Esophagus squamous epithelium (tissue), 5 donors: ENCODE results near the gene TSPAN13. TPM values are rescaled to one million over a fixed set of nuclear protein-coding genes. Genes with fewer than 3 reads are reported as not detected.
A peak's percentile ranks its signal among the peaks of the same experiment; 100 is the strongest.

Experiments
- DNase-seq: peaks from one replicate; lab custom pipeline; 2025; lab: John Stamatoyannopoulos, UW
- H3K27ac ChIP-seq, 4 donors: fragments of 200-600 bp; sonication (generic); one replicate each; pipeline ENCODE4 v1.5.1; 2016 to 2019; ENCODE audit warnings: mild to moderate bottlenecking in 1 of 4
- H3K27me3 ChIP-seq, 4 donors: fragments of 200-600 bp; sonication (generic); 1 replicate in 3 of 4; 2 replicates in 1 of 4; pipeline versions ENCODE4 v1.5.1 to v1.6.0; 2017 to 2021; ENCODE audit warnings: antibody characterized with exemption in 1 of 4
- H3K36me3 ChIP-seq, 3 donors: fragments of 200-600 bp; sonication (generic); one replicate each; pipeline ENCODE4 v1.5.1; 2016 to 2019
- H3K4me1 ChIP-seq, 3 donors: fragments of 200-600 bp; sonication (generic); one replicate each; pipeline ENCODE4 v1.5.1; 2017 to 2019
- H3K4me3 ChIP-seq, 4 donors: fragments of 200-600 bp; sonication (generic); 1 replicate in 3 of 4; 2 replicates in 1 of 4; pipeline ENCODE4 v1.5.1; 2016 to 2019; ENCODE audit warnings: mild to moderate bottlenecking in 2 of 4, moderate library complexity in 1 of 4
- H3K9me3 ChIP-seq, 3 donors: fragments of 200-600 bp; sonication (generic); one replicate each; pipeline ENCODE4 v1.5.1; 2016 to 2019
- CTCF ChIP-seq, 6 experiments: fragments of 450-650 bp in 4 of 6; fragments of 200-600 bp in 2 of 6; sonication (generic) in 2 of 6; IDR thresholded peaks; one replicate each; pipeline ENCODE4 v1.5.1; 2016 to 2019; ENCODE audit warnings: antibody characterized with exemption in 6 of 6, mild to moderate bottlenecking in 4 of 6, moderate library complexity in 4 of 6
- POLR2A ChIP-seq, 4 donors: fragments of 450-650 bp; IDR thresholded peaks; one replicate each; pipeline ENCODE4 v1.6.1; 2017; ENCODE audit warnings: antibody characterized with exemption in 4 of 4, mild to moderate bottlenecking in 4 of 4, moderate library complexity in 3 of 4
- WGBS, 2 donors: methylation state at CpG; one replicate each; pipeline ENCODE4 v1.1.5; 2018; 5-methylcytosine and 5-hydroxymethylcytosine counted together
- intact Hi-C: fragments of 100-400 bp; cut with DNase I; formaldehyde crosslinking; loops from one replicate; pipeline ENCODE4 v1.15.0; 2022
- total RNA-seq, 4 donors: library from RNA; depleted of rRNA; stranded (reverse); fragments of >200 nt; gene quantifications; one replicate each; pipeline ENCODE4 v1.1.0, GENCODE V29; 2016
- donor health status: DM: yes; HTN: yes; CAD: no.

The TSPAN13 gene
- total RNA-seq, 4 donors from 2014 or later = 9.5 to 16.7 (median 12.1) TPM

GRCh38 chr7:16795624-16796023 lies 42.1 kb downstream of the TSPAN13 start:
- intact Hi-C loops = no loop called here

GRCh38 chr7:16801111-16801542 lies 47.6 kb downstream of the TSPAN13 start:
- no peak for TF ChIP-seq POLR2A (IDR thresholded peaks at IDR 0.05)
- peak in 4 of 6 experiments; percentile 39 to 62 (median 42) for TF ChIP-seq CTCF (IDR thresholded peaks at IDR 0.05)
- Histone ChIP-seq H3K4me1 (peaks cover 0 to 26% (median 0%) of the 10 kb centered on the region in 3 donors), H3K27me3 (no peaks in the 10 kb centered on the region), H3K9me3 (no peaks in the 10 kb centered on the region), H3K27ac (no peak overlapping the region), H3K36me3 (no peaks in the 10 kb centered on the region), H3K4me3 (no peak overlapping the region)
- DNase-seq = no peak
- intact Hi-C loops = no loop called here

More at GRCh38 chr7:16795624-16796023, 42.1 kb downstream of the TSPAN13 start:
- Histone ChIP-seq H3K36me3 (no peaks in the 10 kb centered on the region), H3K27ac (no peak overlapping the region), H3K27me3 (no peaks in the 10 kb centered on the region), H3K4me3 (no peak overlapping the region), H3K9me3 (no peaks in the 10 kb centered on the region), H3K4me1 (peaks cover 0 to under 1% (median 0%) of the 10 kb centered on the region in 3 donors)
- WGBS, 2 donors = 46 to 47% methylated on average over 6 of the region's 6 CpGs
- TF ChIP-seq POLR2A (IDR thresholded peaks at IDR 0.05) (no peak), CTCF (IDR thresholded peaks at IDR 0.05) (no peak)
- DNase-seq = no peak

DNA sequence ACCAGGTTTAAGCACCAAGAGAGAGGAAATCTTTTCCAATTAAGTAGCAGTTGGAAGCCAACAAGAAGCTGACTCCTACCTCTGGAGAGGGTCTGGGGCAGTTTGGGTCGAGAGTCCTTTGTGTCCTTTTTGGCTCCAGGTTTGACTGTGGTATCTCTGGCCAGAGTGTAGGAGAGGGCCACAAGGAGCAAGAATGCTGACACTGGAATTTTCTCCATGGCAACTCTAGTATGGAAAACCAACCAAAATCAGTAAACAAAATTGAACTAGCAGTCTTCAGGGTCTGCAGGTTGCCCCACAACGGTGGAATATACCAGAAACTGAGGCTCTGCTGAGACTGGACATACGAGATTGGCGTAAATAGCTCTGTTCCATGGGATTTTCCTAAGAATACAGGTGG lies 48.0 kb downstream of the TSPAN13 start:
- H3K36me3 ChIP-seq = no peaks in the 10 kb centered on the region
- no peak overlapping the region for H3K27ac ChIP-seq
- WGBS, 2 donors = 91 to 94% methylated on average over 4 of the region's 4 CpGs
- DNase-seq = no peak
- no peak overlapping the region for H3K4me3 ChIP-seq
- TF ChIP-seq POLR2A (IDR thresholded peaks at IDR 0.05) (no peak), CTCF (IDR thresholded peaks at IDR 0.05) (no peak)
- intact Hi-C loops = no loop called here
- H3K27me3 ChIP-seq = no peaks in the 10 kb centered on the region
- no peaks in the 10 kb centered on the region for H3K9me3 ChIP-seq
- H3K4me1 ChIP-seq = peaks cover 0 to 26% (median 0%) of the 10 kb centered on the region in 3 donors

DNA sequence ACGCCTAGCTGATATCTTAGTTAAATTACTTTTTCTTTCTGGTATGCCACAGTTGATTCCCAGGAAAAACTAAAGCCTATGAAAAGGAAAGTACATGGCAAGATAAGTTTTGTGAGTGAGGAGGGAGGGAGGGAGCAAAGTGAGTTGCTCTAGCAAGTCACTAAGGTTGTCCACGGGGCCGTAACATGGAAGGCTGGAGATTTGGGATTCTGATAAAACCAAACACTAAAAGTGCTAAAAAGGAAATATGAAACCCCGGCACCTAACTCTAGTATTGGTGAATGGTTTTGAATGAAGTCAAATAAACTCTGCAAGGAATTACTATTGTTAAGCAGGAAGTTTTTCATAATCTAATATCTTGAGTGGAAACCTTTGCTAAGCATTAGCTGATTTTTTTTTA lies 49.6 kb downstream of the TSPAN13 start:
- DNase-seq = no peak
- TF ChIP-seq CTCF (IDR thresholded peaks at IDR 0.05) (no peak), POLR2A (IDR thresholded peaks at IDR 0.05) (no peak)
- Histone ChIP-seq H3K27ac (no peak overlapping the region), H3K27me3 (no peaks in the 10 kb centered on the region), H3K4me3 (no peak overlapping the region), H3K9me3 (no peaks in the 10 kb centered on the region), H3K4me1 (peaks cover 0 to 26% (median 0%) of the 10 kb centered on the region in 3 donors), H3K36me3 (no peaks in the 10 kb centered on the region)
- 79 to 81% methylated on average over 4 of the region's 4 CpGs for WGBS, 2 donors
- intact Hi-C loops = no loop called here

GRCh38 chr7:16803881-16804673 lies 50.5 kb downstream of the TSPAN13 start:
- H3K4me1 ChIP-seq = peaks cover 0 to 26% (median 0%) of the 10 kb centered on the region in 3 donors
- no peaks in the 10 kb centered on the region for H3K36me3 ChIP-seq
- H3K9me3 ChIP-seq = no peaks in the 10 kb centered on the region
- no peak for DNase-seq
- 55 to 60% methylated on average over 7 of the region's 7 CpGs for WGBS, 2 donors
- peak overlapping the region in 2 of 4 donors; percentile 4 to 36 for H3K4me3 ChIP-seq
- H3K27me3 ChIP-seq = no peaks in the 10 kb centered on the region
- intact Hi-C loops = no loop called here
- peak overlapping the region in 3 of 4 donors; percentile 23 to 68 (median 29) for H3K27ac ChIP-seq
- no peak for TF ChIP-seq CTCF (IDR thresholded peaks at IDR 0.05)
- TF ChIP-seq POLR2A (IDR thresholded peaks at IDR 0.05) = no peak
